Nephron (organoid): ENCODE data around the gene TST.
A peak's percentile ranks its signal among the peaks of the same experiment; 100 is the strongest.

ENCODE experiments used
- H3K27ac Mint-ChIP-seq, 3 experiments: 2 replicates each; pipeline ENCODE4 v1.8.0; 2020; ENCODE audit warnings: mixed read lengths in 3 of 3, mild to moderate bottlenecking in 2 of 3, moderate library complexity in 1 of 3
- H3K27me3 Mint-ChIP-seq: 2 replicates; pipeline ENCODE4 v1.8.0; 2021; ENCODE audit warnings: low read depth, mild to moderate bottlenecking, moderate library complexity, mixed read lengths
- H3K36me3 Mint-ChIP-seq: 2 replicates; pipeline ENCODE4 v1.8.0; 2020; ENCODE audit warnings: low read depth, mixed read lengths
- H3K4me1 Mint-ChIP-seq: 2 replicates; pipeline ENCODE4 v1.8.0; 2020; ENCODE audit warnings: mixed read lengths
- H3K4me3 Mint-ChIP-seq, 3 experiments: 2 replicates each; pipeline ENCODE4 v1.8.0; 2020; ENCODE audit warnings: mild to moderate bottlenecking in 3 of 3, mixed read lengths in 3 of 3, moderate library complexity in 2 of 3
- H3K9me3 Mint-ChIP-seq: 2 replicates; pipeline ENCODE4 v1.8.0; 2020; ENCODE audit warnings: mixed read lengths
- CTCF ChIP-seq, 3 experiments: fragments of 200-600 bp; sonication (generic); IDR thresholded peaks; one replicate each; pipeline ENCODE4 v1.5.0; 2021; ENCODE audit warnings: antibody characterized with exemption in 3 of 3; ENCODE audit not compliant: unreplicated experiment in 3 of 3

Gene TST

GRCh38 chr22:37025500-37026070 is 6.3 kb upstream of the TST start:
- Mint-ChIP-seq H3K27ac (no peak overlapping the region), H3K36me3 (peaks cover 38% of the 10 kb centered on the region), H3K4me3 (no peak overlapping the region), H3K9me3 (no peaks in the 10 kb centered on the region), H3K4me1 (peaks cover 5% of the 10 kb centered on the region), H3K27me3 (no peaks in the 10 kb centered on the region)
- no peak for TF ChIP-seq CTCF (IDR thresholded peaks at IDR 0.05; ENCODE audit: unreplicated experiment in 3 of 3)

GRCh38 chr22:37024339-37025157 is 5.3 kb upstream of the TST start:
- Mint-ChIP-seq H3K4me1 (peaks cover 5% of the 10 kb centered on the region), H3K9me3 (no peaks in the 10 kb centered on the region), H3K27me3 (no peaks in the 10 kb centered on the region), H3K4me3 (no peak overlapping the region), H3K36me3 (peaks cover 35% of the 10 kb centered on the region), H3K27ac (no peak overlapping the region)
- no peak for TF ChIP-seq CTCF (IDR thresholded peaks at IDR 0.05; ENCODE audit: unreplicated experiment in 3 of 3)

GRCh38 chr22:37023743-37024338 is 4.6 kb upstream of the TST start:
- H3K27me3 Mint-ChIP-seq, result no peaks in the 10 kb centered on the region
- no peaks in the 10 kb centered on the region for H3K9me3 Mint-ChIP-seq
- peaks cover 30% of the 10 kb centered on the region for H3K36me3 Mint-ChIP-seq
- H3K4me3 Mint-ChIP-seq, result no peak overlapping the region
- H3K4me1 Mint-ChIP-seq, result peaks cover 5% of the 10 kb centered on the region
- TF ChIP-seq CTCF (IDR thresholded peaks at IDR 0.05; ENCODE audit: unreplicated experiment in 3 of 3), result no peak
- H3K27ac Mint-ChIP-seq, result no peak overlapping the region

- no peaks in the 10 kb centered on the region for H3K9me3 Mint-ChIP-seq
- no peaks in the 10 kb centered on the region for H3K27me3 Mint-ChIP-seq
- TF ChIP-seq CTCF (IDR thresholded peaks at IDR 0.05; ENCODE audit: unreplicated experiment in 3 of 3), result no peak
- H3K27ac Mint-ChIP-seq, result no peak overlapping the region
- H3K4me3 Mint-ChIP-seq, result peak overlapping the region; percentile 78 to 86 (median 85)
- H3K36me3 Mint-ChIP-seq, result peaks cover 25% of the 10 kb centered on the region
- H3K4me1 Mint-ChIP-seq, result peaks cover 5% of the 10 kb centered on the region
These were observed 3.5 kb upstream of the TST start for GRCh38 chr22:37022483-37023337.

- peak; percentile 55 to 62 (median 56) for TF ChIP-seq CTCF (IDR thresholded peaks at IDR 0.05; ENCODE audit: unreplicated experiment in 3 of 3)
- H3K9me3 Mint-ChIP-seq, result no peaks in the 10 kb centered on the region
- H3K27me3 Mint-ChIP-seq, result no peaks in the 10 kb centered on the region
- peaks cover 7% of the 10 kb centered on the region for H3K4me1 Mint-ChIP-seq
- peak overlapping the region; percentile 68 to 88 (median 75) for H3K27ac Mint-ChIP-seq
- H3K4me3 Mint-ChIP-seq, result peak overlapping the region; percentile 78 to 86 (median 85)
- H3K36me3 Mint-ChIP-seq, result peaks cover 22% of the 10 kb centered on the region
These were observed 2.6 kb upstream of the TST start for GRCh38 chr22:37021710-37022482.
